HG02852 (cell line): Measurements from ENCODE around the gene ADCY2.
A peak's percentile ranks its signal among the peaks of the same experiment; 100 is the strongest.

Experiments
- ATAC-seq: cut with Tn5 transposase; IDR thresholded peaks from one replicate; pipeline ENCODE4 v1.9.1; 2021; ENCODE audit warnings: mild to moderate bottlenecking, moderate library complexity; ENCODE audit not compliant: unreplicated experiment

ADCY2 gene

DNA sequence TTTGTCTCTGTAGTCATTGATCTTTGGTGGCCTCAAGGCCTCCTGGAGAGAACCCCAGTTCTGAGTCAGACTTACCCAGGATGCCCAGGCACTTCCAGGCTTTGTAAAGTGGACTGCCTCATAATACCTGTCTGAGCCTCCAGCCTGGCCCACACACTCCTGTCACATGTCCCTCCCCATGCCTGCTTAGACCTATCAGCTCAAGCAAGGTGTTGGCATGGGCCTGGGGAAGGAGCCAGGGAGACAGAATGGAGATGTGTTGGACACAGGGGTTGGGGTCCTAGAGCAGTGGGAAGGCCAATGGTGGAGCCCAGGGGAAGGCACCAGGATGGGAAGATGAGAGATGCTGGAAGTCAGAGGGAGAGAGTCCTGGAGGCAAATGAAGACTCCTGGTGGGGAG lies 318.8 kb downstream of the ADCY2 start:
- ATAC-seq = no peak

DNA sequence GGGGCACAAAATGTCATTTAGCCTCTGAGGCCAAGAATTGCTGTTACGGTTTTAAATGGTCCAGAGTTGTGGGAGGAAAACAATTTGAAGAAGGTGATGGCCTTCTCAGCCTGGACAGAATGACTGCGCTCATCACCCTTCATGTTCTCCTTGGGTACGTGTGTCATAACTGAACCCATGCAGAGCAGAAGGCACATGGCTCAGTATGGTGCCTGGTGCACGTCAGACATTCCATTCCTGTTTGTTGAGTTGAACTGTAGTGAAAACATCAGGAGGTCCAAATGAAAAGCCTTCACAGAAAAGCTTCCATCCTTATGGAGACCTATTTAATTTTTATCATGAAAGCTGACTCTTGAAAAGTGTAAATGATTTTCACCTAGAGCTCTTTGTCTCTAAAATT lies 321.8 kb downstream of the ADCY2 start:
- ATAC-seq = no peak

DNA sequence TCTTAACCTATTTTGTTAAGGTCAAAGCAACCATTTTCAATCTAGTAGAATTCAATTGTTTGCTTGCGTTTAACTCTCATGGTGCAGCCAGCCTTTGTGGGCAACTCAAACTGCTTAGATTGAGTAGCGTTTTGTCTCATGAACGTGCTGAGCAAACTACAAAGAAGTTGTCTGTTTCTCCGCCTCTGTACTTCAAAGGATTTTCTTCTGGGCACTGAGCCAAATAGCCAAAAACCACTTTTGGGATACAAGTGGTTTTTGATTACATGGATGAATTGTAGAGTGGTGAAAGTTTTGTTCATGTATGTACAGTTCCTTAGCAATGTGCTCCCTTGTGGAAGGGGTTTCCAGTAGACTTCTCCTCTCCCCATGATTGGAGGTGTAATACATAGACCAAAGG lies 332.1 kb downstream of the ADCY2 start:
- no peak for ATAC-seq

- no peak for ATAC-seq
These were observed 345.6 kb downstream of the ADCY2 start for GRCh38 chr5:7741415-7742065.

DNA sequence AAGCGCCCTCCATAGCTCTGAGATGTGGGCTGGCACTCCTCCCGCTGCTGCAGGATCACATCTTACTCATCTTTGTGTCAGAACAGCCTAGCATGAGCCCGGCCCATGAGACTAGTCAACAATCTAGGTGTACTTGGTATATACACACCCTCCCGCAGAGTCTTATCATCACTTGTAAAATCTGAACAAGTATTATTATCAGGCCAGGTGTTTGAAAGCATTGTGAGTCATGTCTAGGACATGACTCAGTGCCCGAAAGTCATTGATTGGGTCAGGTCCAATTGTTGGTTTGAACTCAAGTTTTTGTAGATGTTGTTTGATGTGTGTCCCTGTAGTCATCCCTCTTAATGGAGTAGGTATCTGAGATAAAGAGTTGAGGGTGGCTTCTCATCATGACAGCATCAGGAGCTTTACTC lies 346.3 kb downstream of the ADCY2 start:
- ATAC-seq = no peak

DNA sequence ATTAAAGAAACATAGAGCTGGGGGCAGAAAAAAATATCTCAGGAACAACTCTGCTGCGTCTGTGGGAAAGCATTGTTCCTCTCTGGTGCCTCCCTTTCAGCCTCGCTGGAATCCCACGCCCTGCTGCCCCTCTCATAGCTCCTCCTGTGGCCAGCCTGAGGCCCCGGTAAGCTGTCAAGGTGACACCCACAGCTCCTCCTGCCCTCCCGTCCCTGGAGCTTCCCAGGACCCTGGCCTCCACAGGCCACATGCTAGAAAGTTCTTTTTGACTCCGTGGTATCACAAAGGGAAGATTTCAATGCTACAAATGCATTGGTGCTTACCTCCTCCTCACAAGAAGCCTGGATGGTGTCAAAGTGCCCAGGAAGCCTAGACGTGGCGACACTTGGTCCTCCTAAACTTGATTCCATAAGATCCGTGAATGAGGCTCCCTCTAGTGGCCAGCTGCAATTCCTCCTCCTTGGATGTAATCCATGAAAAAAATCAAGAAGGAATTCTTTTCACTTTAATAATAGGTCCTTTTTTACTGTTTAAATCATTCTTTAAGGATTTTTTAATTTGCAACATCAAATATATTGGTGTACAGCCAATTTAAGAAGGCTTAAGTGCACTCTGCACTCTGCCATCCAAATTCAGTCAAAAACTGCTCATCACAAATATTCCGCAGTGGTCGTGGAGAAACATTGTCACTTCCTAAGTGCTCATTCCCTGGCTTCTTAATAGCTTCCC lies 350.1 kb downstream of the ADCY2 start:
- ATAC-seq = no peak

GRCh38 chr5:7747728-7748127 lies 351.8 kb downstream of the ADCY2 start:
- ATAC-seq = no peak

DNA sequence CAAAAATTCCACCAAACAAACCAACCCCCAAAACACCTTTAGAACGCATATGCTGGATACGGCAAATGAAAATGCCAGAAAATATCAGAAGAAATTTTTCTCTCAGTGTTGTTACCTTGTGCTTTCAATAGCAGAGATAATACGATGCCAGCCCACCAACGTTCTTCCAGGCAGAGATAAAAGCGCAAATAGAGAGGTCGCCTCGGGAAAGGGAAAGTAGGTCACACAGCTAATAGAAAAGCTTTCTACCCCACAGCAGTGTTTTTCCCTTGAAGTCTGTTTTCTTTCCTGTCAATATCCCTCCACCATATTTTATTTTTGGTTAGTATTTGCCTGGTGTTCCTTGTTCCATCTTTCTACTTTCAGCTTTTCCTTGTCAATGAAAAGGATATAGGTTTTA lies 353.7 kb downstream of the ADCY2 start:
- ATAC-seq = no peak

DNA sequence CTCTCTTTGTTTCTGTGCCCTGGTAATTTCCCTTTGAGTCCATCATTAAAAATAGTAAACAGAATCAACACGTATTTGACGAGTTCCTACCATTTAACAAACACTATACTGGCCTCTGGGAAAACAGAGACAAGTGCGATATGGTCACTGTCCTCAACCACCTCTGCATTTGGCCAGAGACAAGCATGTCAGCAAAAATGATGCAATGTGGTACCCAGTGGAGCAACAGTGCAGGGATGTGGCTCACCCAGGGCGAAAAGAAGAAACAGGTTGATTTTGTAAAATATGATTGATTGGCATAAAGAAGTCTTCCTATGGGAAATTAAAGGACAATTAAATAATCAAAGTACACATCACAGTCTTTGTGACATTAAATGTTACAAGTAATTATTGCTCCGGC lies 355.9 kb downstream of the ADCY2 start:
- ATAC-seq = no peak

- ATAC-seq = no peak
These were observed 357.2 kb downstream of the ADCY2 start for GRCh38 chr5:7753181-7753580.

DNA sequence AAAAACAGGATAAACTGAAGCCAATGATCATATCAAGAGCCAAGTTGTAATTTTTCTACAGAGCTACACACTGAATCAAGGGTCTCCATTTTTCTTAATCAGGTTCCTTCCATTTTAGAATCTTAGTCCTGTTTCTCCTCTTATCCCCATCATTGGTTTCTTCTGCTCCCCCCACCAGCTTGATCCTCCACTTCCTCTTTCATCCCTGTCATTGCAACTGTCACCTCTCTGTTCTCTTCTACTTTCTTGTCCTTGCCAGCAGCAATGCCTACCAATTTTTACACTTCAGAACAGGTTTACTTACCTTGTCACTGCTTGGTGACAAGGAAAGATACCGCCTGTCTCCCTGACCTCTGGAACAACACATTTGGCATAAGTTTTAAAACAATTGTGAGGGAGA lies 357.7 kb downstream of the ADCY2 start:
- ATAC-seq = no peak

DNA sequence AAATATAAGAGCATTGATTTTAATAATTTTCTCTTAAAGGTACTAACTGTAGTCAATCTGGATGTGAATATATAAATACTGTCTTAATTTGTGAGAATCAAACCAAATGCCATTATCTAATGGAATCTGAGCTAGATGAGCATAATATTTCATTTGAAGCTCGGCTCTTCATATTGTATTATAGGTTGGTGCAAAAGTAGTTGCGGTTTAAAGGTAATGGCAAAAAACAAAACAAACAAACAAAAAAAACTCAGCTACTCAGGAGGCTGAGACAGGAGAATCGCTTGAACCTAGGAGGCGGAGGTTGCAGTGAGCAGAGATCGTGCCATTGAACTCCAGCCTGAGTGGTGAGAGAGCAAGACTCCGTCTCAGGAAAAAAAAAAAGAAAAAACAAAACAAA lies 358.6 kb downstream of the ADCY2 start:
- ATAC-seq = no peak

DNA sequence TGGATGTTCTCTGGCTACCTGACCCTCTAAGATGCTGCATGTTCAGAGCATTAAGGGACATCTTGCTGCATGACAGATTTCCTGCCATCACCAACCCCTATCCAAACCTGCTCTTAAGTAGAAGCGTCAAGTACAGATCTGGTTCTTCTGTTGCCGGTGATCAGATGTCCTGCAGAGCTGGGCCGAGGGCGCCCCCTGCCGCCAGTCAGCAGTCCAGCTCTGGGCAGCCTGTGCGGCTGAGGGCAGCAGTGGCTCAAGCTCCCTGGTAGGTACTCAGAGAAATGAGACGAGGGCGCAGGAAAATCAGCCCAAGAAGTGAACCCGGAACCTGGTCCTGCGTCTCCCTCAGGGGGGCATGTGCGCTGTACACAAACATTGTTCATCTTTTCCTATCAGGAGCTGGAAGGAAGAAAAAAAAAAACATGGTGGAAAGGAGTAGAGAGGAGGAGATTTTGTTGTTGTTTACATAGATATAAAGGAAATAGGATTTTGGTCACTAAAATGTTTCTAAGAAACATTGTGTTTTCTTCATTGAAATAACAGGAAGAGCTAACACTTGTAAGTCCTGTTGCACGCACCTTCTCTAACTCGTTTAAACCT lies 359.2 kb downstream of the ADCY2 start:
- ATAC-seq = peak; percentile 71

- ATAC-seq = peak; percentile 53
These were observed 360.0 kb downstream of the ADCY2 start for GRCh38 chr5:7755958-7756357.

- ATAC-seq = no peak
These were observed 360.5 kb downstream of the ADCY2 start for GRCh38 chr5:7756453-7756852.

DNA sequence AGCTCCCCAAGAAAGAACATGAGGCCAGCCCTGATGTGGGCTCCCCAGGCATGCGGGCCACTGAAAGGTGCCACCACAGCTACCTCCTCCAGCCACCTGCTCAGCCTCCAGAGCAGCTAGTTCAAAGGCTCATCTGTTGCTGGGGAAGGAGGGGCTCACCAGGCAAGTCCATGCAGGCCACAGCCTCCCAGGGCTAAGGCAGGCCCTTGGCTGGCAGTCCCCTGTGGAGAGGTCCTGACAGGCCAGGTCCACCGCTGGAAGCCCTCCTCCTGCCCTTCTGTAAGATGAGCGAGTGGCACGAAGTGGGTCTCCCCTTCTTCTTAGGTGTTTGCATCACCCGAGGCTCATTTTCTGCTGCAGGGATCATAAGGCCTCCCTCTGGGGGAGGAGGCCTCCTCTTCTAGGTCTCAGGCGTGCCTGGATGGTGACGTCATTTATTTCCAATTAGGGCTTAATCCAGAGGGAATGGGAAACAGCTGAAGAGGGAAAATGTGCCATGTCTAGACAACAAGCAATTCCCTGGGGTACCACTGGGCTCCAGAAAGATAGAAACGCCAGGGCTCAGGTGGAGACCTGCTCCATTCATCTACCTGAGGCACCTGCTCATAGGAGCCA lies 363.4 kb downstream of the ADCY2 start:
- ATAC-seq = no peak

GRCh38 chr5:7759951-7760580 lies 364.1 kb downstream of the ADCY2 start:
- no peak for ATAC-seq

DNA sequence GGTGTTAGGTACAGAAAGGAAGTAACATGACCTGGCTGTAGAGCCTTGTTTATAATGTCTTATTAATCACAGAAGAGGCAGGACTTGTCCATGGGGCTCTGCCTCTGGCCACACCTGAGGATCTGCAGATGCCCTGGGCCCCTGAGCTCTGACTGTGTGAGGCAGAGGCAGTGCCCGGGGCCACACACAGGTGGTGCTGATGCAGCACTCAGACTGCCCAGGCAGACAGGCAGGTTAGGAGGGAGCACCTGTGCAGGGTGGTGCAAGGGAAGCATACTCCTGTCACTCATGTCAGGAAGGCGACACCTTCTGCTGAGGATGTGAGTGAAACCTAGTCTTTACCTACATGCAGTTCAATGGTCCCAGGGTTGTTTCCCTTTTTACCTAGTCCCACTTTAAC lies 366.3 kb downstream of the ADCY2 start:
- no peak for ATAC-seq

DNA sequence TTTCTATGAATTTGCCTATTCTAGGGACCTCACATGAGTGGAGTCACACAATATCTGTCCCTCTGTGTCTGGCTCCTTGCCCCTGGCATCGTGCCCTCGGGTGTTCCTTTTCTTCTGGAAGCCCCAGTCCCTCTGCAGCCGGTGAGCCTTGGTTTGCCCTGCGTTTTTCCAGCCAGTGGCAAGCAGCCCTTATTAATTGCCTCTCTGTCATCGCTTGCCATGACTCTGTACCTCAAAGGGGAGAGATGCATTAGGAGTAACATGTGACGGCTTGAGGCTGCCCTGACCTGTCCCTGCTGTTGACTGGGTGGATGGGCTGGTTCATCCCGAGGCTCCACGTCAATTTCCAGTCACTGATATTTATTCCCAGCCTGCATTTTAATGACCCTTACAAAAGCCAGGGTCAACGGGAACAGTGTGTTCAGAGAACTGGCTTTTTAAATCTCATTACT lies 367.7 kb downstream of the ADCY2 start:
- no peak for ATAC-seq

- no peak for ATAC-seq
These were observed 368.5 kb downstream of the ADCY2 start for GRCh38 chr5:7764452-7764851.

DNA sequence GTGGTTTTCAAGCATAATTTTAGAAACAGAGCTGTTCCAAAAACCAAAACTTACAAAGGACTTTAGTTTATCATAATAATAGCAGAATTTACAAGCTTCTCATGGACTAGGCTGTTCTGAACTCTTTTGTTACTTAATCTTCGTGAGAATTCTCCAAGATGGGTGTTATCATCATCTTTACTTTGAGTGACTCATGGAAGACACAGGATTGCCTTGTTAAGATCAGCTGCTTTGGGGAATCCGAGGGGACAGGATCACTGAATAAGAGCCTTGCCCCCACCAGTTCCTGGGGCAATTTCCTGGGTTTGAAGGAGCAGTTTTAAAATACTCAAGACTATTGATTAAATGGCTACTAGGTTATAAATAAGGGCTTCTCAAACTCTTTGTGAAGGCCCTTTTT lies 374.5 kb downstream of the ADCY2 start:
- ATAC-seq = no peak
